ENCODE data around the gene PIK3IP1.

Gene PIK3IP1

DNA sequence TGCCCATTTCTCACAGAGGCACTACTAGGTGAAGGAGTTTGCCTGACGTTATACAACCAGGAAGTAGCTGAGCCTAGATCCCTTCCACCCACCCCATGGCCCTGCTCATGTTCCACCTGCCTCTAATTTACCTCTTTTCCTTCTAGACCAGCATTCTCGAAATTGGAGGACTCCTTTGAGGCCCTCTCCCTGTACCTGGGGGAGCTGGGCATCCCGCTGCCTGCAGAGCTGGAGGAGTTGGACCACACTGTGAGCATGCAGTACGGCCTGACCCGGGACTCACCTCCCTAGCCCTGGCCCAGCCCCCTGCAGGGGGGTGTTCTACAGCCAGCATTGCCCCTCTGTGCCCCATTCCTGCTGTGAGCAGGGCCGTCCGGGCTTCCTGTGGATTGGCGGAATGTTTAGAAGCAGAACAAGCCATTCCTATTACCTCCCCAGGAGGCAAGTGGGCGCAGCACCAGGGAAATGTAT is 14.1 kb downstream of the PIK3IP1 start:
- DNase-seq = no peak

DNA sequence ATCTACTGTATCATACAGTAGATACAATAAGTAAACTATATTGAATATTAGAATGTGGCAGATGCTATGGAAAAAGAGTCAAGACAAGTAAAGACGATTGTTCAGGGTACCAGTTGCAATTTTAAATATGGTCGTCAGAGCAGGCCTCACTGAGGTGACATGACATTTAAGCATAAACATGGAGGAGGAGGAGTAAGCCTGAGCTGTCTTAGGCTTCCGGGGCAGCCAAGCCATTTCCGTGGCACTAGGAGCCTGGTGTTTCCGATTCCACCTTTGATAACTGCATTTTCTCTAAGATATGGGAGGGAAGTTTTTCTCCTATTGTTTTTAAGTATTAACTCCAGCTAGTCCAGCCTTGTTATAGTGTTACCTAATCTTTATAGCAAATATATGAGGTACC is 14.5 kb downstream of the PIK3IP1 start:
- DNase-seq = no peak

DNA sequence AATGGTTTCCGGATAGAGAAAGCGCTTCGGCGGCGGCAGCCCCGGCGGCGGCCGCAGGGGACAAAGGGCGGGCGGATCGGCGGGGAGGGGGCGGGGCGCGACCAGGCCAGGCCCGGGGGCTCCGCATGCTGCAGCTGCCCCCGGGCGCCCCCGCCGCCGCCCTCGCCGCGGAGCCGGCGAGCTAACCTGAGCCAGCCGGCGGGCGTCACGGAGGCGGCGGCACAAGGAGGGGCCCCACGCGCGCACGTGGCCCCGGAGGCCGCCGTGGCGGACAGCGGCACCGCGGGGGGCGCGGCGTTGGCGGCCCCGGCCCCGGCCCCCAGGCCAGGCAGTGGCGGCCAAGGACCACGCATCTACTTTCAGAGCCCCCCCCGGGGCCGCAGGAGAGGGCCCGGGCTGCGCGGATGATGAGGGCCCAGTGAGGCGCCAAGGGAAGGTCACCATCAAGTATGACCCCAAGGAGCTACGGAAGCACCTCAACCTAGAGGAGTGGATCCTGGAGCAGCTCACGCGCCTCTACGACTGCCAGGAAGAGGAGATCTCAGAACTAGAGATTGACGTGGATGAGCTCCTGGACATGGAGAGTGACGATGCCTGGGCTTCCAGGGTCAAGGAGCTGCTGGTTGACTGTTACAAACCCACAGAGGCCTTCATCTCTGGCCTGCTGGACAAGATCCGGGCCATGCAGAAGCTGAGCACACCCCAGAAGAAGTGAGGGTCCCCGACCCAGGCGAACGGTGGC is 15.7 kb downstream of the PIK3IP1 start:
- DNase-seq = no peak

DNA sequence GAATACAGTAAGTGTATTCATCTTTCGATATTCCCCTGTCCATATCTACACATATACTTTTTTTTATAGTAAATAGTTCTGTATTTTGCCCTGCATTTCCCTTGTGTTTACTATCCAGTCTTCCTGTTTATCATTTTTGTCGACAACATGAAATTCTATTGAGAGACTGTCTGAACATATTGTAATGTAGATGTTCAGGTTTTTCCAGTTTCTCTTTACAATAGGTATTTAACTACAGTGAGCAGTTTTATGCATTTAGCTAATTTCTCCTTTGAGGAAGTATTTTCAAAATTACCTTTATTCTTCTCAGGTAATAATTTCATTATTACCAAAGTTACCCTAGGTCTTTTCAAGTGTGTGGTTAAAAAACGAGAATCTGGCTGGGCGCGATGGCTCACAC is 16.7 kb downstream of the PIK3IP1 start:
- no peak for DNase-seq

DNA sequence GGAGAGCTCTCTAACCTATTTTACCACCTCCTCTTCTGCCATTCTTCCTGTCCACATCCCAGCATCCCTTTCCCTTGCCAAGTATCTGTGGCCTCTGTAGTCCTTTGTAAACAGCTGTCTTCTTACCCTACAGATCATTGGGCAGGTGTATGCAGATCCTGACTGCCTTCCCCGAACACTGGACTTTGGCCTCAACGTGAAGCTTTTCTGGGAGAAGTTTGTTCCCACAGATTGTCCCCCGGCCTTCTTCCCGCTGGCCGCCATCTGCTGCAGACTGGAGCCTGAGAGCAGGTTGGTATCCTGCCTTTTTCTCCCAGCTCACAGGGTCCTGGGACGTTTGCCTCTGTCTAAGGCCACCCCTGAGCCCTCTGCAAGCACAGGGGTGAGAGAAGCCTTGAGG is 17.3 kb downstream of the PIK3IP1 start:
- DNase-seq = no peak

DNA sequence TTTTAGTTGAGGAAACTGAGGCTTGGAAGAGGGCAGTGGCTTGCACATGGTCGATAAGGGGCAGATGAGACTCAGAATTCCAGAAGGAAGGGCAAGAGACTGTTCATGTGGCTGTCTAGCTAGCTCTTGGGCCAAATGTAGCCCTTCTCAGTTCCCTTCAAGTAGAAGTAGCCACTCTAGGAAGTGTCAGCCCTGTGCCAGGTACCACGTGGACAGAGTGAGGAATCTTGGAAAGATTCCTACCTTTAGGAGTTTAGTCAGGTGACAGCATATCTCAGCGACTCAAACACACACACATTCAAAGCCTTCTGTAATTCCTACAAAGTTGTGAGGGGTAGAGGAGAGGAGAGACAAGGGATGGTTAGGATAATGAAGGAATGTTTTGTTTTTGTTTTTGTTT is 18.3 kb downstream of the PIK3IP1 start:
- DNase-seq = no peak

DNA sequence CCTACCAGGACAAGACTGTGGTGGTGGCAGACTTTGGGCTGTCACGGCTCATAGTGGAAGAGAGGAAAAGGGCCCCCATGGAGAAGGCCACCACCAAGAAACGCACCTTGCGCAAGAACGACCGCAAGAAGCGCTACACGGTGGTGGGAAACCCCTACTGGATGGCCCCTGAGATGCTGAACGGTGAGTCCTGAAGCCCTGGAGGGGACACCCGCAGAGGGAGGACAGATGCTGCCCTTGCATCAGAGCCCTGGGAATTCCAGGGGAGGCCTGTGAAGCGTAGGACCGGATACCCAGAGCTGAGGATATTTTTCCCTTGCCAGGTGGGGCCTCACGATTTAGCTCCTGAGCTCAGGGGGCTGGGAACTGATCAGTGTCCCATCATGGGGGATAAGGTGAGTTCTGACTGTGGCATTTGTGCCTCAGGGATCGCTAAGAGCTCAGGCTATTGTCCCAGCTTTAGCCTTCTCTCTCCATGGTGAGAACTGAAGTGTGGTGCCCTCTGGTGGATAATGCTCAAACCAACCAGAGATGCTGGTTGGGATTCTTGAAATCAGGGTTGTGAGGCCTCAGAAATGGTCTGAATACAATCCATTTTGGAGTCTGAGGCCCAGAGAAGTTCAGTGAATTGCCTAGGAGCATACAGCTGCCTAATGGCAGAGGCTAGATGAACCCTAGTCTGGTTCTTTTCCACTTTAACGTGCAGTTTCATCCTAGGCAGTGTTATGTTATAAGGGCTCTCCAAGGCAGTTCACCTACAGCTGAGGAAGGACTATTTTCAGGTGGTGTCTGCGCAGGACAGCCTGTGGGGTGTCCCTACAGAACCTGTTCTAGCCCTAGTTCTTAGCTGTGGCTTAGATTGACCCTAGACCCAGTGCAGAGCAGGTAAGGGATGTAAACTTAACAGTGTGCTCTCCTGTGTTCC is 19.5 kb downstream of the PIK3IP1 start:
- DNase-seq = peak; percentile 67

DNA sequence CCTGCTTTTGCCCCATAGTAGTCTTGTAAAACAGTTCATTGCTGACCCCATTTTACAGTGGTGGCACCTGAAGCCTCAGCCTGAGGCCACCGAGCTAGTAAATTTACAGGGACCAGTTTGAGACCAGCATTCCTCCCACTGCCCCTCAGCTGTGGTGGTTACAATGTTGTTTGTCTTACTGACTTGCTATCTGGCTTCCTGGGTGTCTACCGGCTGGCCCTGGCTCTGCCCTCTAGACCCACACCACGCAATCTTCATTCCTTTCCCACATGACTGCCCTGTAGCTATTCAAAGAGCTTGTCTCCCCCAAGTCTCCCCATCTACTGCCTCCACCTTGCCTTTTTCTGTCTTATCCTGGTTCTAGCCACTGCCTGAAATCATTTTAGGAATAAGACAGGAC is 20.8 kb downstream of the PIK3IP1 start:
- DNase-seq = no peak

DNA sequence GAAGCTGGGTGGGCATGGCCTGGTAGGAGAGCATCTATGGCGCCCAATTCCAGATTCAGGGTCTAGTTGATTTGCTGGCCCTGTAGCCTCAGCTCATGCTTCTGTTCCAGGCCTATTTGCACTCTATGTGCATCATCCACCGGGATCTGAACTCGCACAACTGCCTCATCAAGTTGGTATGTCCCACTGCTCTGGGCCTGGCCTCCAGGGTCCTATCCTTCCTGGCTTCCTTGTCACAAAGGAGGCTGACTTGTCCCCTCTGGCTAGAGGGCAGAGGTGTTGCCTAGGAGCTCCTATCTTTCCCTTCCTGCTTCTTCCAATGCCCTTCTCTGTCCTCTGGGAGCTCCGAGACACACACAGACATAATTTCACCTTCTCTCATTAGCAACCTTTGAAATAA is 21.3 kb downstream of the PIK3IP1 start:
- no peak for DNase-seq

DNA sequence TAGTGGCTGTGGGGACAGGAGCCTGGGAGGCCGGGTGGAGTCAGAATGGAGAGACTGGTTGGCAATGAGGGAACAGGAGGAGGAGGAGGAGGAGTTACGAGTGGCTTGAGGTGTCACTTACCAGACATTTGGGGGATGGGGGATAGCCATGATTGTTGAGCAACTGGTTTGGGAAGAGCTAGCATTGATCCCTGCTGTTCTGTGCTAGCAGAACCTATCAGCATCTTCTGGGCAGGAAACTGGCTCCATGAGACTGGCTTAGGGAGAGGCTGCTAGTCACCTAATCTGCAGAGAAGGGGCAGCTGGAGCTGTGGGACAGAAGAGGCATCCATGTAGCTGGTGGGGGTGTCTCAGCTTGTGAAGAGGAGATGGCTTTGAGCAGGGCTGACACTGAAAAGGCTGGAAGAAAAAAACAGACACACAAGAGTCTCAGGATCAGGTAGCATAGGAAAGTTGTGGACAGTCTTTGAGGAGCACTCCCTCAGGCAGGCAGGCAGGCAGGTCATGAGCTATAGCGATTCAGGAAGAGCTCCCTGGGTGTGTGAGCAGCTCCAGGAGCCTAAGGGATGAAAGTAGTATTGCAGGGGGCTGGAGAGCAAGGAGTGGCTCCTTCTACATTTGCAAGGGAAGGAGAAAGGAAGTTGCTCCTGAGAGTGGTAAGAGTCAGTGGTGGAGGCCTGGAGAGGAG is 22.3 kb downstream of the PIK3IP1 start:
- no peak for DNase-seq

DNA sequence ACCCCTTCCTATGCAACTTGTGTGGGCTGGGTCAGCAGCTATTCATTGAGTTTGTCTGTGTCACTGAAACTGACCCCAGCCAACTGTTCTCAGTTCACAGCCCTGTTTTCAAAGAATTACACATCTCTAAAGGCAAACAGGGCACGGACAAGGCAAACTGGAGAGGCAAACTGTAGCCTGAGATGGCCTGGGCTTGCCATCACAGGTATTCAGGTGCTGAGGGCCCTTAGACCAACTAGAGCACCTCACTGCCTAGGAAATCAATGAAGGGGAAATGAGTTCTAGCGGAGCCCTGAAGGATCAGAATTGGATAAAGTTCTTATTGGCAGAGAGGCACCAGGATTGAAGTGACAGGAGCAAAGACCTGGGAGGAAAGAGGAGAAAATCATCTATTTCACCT is 24.0 kb downstream of the PIK3IP1 start:
- DNase-seq = no peak

DNA sequence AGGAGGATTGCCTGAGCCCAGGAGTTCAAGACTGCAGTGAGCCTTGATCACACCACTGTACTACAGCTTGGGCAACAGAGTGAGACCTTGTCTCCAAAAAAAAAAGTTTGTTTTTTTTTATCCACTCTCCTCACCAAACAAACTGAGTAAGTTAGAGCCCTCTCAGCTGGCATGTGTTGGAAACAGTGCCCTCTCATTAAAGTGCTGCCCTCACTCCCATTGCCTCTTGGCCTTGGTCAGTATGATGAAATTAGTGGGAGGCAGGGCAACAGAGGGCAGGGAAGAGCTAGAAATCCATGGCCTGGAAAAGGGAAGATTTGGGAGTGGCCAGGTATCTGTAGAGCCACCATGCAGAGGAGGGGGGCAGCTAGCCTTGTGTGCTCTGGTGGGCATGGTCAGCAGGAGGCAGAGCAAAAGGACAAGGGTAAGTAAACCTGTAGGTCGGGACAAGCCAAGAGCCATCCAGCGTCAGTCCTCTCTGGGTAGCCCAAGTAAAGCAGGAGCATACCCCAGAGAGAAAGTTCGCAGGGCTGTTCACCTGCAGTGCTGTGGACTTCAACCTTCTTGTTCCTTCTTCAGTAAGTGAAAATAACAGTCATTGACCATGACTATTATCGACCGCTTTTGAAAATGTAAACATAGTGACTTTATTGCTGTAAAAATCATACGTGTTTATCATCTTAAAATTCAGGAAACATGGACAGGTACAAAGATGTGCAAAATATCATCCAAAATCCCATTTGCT is 28.2 kb downstream of the PIK3IP1 start:
- no peak for DNase-seq

DNA sequence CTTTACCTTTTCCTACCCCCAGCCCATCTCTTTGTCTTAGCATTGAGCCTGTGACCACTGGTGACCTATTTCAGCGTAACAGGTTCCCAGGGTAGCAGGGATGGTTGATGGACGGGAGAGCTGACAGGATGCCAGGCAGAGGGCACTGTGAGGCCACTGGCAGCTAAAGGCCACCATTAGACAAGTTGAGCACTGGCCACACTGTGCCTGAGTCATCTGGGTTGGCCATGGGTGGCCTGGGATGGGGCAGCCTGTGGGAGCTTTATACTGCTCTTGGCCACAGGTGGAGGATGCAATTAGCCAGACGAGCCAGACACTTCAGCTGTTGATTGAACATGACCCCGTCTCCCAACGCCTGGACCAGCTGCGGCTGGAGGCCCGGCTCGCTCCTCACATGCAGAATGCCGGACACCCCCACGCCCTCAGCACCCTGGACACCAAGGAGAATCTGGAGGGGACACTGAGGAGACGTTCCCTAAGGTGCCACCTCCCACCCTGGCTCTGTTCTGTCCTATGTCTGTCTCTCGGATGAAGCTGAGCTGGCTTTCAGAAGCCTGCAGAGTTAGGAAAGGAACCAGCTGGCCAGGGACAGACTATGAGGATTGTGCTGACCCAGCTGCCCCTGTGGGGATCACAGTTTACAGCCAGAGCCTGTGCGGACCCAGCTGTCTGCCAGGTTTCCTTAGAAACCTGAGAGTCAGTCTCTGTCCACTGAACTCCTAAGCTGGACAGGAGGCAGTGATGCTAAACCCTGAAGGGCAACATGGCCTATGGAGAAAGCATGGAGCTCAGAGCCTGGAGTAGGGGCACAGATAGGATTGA is 29.8 kb downstream of the PIK3IP1 start:
- no peak for DNase-seq

DNA sequence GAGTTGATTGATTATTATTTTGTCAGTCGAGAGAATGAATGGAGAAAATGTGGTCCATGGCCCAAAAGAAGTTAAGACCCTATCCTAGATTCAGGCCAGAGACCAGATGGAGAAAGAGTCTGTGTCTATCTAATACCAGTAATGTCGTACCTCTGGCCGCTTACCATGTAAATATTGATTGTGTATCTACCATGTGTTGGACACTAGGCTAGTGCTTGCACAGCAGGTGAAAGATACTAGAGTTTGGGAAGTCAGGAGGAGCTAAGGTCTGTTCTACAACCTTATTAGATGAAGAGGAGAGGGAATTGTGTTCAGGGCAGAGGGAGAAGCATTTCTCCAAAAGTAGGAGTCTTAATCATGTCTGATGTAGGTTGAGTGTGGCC is 31.8 kb downstream of the PIK3IP1 start:
- no peak for DNase-seq

DNA sequence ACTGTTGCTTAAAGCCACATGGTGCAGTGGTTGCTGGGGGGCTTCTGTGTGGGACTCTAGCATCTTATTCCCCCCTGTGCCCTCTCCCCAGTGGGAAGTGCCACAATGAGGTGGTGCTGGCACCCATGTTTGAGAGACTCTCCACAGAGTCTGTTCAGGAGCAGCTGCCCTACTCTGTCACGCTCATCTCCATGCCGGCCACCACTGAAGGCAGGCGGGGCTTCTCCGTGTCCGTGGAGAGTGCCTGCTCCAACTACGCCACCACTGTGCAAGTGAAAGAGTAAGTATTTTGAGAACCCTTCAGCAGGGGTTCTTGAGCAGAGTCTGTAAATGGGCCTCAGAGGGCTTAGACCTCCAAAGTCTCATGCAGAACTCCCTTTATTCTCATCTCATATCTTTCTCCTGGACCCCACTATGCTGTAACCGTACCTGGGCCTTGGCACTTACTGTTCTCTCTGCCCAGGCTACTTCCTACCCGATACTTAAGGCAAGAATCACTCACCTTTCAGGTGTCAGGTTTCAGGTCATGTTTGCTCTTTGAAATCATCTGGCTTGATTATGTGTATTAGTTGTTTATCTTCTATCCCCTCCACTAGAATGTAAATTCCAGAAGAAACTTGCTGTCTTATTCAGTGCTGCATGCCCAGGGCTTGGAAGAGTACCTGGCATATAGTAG is 32.4 kb downstream of the PIK3IP1 start:
- DNase-seq = no peak

DNA sequence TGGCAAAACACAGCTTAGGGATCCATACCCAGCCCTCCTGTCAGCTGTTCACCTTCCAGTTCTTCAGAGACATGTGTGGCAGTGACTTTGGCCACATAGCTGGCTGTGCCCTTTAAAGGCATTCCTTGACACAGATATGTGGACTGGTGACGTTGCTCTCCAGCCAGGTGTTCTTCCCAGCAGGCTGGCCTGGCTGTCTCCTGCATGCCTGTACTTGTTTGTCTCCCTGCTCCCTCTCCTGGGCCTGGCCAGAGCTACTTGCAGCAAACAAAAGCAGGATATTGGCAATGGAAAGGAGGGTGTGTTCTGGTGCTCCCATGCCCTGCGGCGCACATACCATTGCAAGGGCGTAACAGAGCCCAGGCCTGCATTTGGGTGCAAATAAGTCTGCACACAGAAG is 38.3 kb downstream of the PIK3IP1 start:
- no peak for DNase-seq

DNA sequence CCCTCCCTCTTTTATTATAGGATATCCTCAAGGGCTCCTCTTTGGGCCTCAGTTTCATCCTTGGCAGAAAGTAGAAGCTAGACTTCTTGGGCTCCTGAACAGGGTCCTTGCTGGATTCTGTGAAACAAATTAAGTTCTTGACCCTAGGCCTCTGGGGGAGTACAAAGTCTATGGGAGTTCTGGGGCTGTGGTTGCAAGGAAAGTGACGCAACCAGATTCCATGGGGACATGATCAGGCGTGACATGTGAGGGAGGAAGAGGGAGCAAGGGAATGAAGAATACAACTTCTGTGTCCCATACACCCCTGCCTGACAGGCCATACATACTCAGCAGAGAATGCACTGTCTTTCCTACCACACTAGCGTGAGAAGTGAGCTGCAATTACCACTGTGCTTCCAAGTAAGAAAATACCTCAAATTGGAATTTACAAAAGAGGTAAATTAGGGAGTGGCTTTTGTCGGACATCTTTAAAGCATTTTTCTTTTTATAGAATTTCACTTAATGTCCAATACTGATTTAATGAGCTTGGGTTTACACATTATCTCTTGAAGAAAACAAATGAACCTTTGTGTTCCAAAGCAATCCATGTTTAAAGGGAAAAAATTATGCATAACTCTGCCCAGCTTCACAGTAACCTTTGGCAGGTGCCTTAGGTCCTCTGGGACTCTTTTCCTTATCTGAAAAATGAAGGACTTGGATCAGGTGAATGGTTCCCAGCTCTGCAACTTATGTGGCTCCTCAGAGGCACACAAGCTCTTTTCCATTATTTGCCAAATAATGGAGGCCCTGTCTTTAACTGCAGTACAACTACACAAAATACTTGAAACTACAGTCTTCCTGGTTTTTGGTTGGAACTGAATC is 41.3 kb downstream of the PIK3IP1 start:
- DNase-seq = no peak

DNA sequence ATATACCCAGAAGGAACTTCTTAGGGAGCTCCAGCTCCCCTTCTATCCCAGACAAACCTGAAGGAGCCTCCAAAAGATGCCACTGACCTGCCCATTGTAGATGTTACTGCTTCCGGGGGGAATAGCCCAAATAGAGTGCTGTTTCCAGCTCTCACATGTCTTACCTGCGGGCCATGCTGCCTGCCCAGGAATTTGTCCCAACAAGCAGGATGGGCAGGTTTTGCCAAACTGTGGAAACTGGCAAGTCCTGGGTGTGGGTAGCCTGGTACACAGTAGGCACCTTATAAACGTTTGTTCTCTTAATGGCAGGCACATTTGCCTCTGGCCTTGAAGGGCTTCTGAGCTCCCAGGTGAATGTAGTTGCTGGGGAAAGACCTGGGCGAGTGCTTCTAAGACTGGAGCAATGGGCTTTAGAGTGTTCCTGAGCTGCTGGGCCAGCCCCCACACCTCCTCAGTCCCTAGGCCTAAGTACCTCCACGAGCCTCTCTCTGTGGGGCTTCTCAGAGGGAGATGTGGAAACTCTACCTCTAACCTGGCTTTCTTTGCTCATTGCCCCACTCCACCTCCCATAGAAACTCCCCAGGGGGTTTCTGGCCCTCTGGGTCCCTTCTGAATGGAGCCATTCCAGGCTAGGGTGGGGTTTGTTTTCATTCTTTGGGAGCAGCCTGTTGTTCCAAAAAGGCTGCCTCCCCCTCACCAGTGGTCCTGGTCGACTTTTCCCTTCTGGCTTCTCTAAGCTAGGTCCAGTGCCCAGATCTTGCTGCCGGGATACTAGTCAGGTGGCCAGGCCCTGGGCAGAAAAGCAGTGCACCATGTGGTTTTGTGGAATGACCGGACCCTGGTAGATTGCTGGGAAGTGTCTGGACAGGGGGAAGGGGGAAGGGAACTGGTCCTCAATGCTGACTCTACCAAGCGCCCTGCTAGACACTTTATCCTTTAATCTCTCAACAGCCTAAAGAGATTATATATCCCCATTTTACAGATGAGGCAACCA is 43.0 kb downstream of the PIK3IP1 start:
- DNase-seq = no peak

DNA sequence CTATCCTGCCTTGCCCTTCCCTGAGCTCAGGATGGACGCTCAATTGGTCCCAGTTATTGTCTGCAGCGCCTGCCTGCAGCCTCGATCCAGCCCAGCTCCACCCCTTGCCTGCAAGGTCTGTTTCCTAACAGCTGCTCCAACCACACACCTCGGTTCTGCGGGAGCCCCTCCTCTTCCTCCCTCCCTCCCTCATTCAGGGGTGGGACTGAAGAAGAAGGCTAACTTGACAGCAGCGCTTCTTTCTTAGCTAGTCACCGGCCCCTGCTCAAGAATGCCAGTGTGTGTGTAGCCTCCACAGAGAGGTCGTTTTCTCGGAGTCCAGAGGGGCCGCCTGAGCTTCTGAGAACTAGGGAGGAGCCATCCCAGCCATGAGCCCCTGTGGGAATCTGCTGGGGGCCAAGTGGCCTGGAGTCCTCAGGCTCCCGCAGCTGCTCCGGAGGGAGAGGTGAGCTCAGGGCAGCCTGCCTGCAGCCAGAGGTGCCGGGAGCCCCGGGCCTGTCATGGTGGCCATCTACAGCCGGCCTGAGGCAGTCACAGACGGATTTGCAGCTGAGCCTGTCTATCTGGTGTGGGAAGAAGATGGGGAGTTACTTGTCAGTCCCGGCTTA is 44.0 kb downstream of the PIK3IP1 start:
- peak; percentile 68 for DNase-seq

Measured in stimulated activated CD4-positive, alpha-beta T cell treated with anti-CD3 and anti-CD28 coated beads, Interleukin-4, amount 100 ng/mL, for 24 hours (primary cell).